ENCODE data around the gene ATG16L1. TPM values are rescaled to one million over a fixed set of nuclear protein-coding genes. Genes with fewer than 3 reads are reported as not detected.
A peak's percentile ranks its signal among the peaks of the same experiment; 100 is the strongest.

ATG16L1 gene
- total and polyA plus RNA-seq, 3 experiments from 2014 or later = 19.5 to 34.2 (median 32.0) TPM

- ChIA-PET CTCF (interaction anchor here (5.2 kb wide), 1 partner anchor 11 kb away, joined by 23 read pairs; the partner anchor contains the start of gene ATG16L1), POLR2A (no interaction called here)
- peaks cover 83% of the 10 kb centered on the region for H3K36me3 ChIP-seq (ENCODE audit: insufficient read depth, low read length)
- no peaks in the 10 kb centered on the region for H3K27me3 ChIP-seq (ENCODE audit: insufficient read depth, low read length, poor library complexity, severe bottlenecking)
- H3K4me1 ChIP-seq (ENCODE audit: insufficient read depth, low read length) = peaks cover 54% of the 10 kb centered on the region
- Mint-ChIP-seq H3K4me1 (peaks cover 68 to 78% (median 76%) of the 10 kb centered on the region in 3 donors), H3K27ac (peak overlapping the region; percentile 21 to 93 (median 88)), H3K36me3 (peaks cover 30 to 93% (median 46%) of the 10 kb centered on the region in 3 donors), H3K27me3 (no peaks in the 10 kb centered on the region), H3K4me3 (peak overlapping the region in 6 of 7 donors; percentile 27 to 65 (median 62)), H3K9me3 (no peaks in the 10 kb centered on the region)
- H3K4me3 ChIP-seq (ENCODE audit: low read length) = no peak overlapping the region
- H3K9me3 ChIP-seq (ENCODE audit: low read length) = no peaks in the 10 kb centered on the region
- DNase-seq = no peak
- peak overlapping the region; percentile 10 for H3K27ac ChIP-seq (ENCODE audit: low read depth, low read length)
Measured at GRCh38 chr2:233262562-233262961, 11.1 kb downstream of the ATG16L1 start.

- no peaks in the 10 kb centered on the region for H3K9me3 ChIP-seq (ENCODE audit: low read length)
- ChIA-PET POLR2A (interaction anchor here (0.6 kb wide), 1 partner anchor 69 kb away, joined by 8 read pairs; no protein-coding TSS in a partner anchor), CTCF (interaction anchor here (1.0 to 5.2 kb wide), 2 partner anchors 9 to 11 kb away, joined by 3 to 23 read pairs; partner anchors contain the start of gene ATG16L1)
- Mint-ChIP-seq H3K9me3 (no peaks in the 10 kb centered on the region), H3K4me3 (no peak overlapping the region), H3K36me3 (peaks cover 33 to 92% (median 43%) of the 10 kb centered on the region in 3 donors), H3K27me3 (no peaks in the 10 kb centered on the region), H3K4me1 (peaks cover 71 to 80% (median 78%) of the 10 kb centered on the region in 3 donors), H3K27ac (peak overlapping the region; percentile 21 to 93 (median 88))
- no peak for DNase-seq
- H3K27me3 ChIP-seq (ENCODE audit: insufficient read depth, low read length, poor library complexity, severe bottlenecking) = no peaks in the 10 kb centered on the region
- peaks cover 58% of the 10 kb centered on the region for H3K4me1 ChIP-seq (ENCODE audit: insufficient read depth, low read length)
- no peak overlapping the region for H3K4me3 ChIP-seq (ENCODE audit: low read length)
- no peak overlapping the region for H3K27ac ChIP-seq (ENCODE audit: low read depth, low read length)
- peaks cover 82% of the 10 kb centered on the region for H3K36me3 ChIP-seq (ENCODE audit: insufficient read depth, low read length)
Measured at GRCh38 chr2:233263045-233263570, 11.6 kb downstream of the ATG16L1 start.

- Histone ChIP-seq H3K4me1 (ENCODE audit: insufficient read depth, low read length) (peaks cover 58% of the 10 kb centered on the region), H3K9me3 (ENCODE audit: low read length) (no peaks in the 10 kb centered on the region), H3K4me3 (ENCODE audit: low read length) (no peak overlapping the region), H3K27ac (ENCODE audit: low read depth, low read length) (no peak overlapping the region), H3K27me3 (ENCODE audit: insufficient read depth, low read length, poor library complexity, severe bottlenecking) (no peaks in the 10 kb centered on the region), H3K36me3 (ENCODE audit: insufficient read depth, low read length) (peaks cover 66% of the 10 kb centered on the region)
- DNase-seq = no peak
- H3K4me3 Mint-ChIP-seq = no peak overlapping the region
- H3K36me3 Mint-ChIP-seq = peaks cover 36 to 87% (median 40%) of the 10 kb centered on the region in 3 donors
- CTCF ChIA-PET = interaction anchor here (5.2 kb wide), 1 partner anchor 13 kb away, joined by 23 read pairs; the partner anchor contains the start of gene ATG16L1
- H3K27ac Mint-ChIP-seq = peak overlapping the region; percentile 11 to 92 (median 80)
- peaks cover 72 to 80% (median 78%) of the 10 kb centered on the region in 3 donors for H3K4me1 Mint-ChIP-seq
- H3K27me3 Mint-ChIP-seq = no peaks in the 10 kb centered on the region
- H3K9me3 Mint-ChIP-seq = no peaks in the 10 kb centered on the region
- POLR2A ChIA-PET = no interaction called here
Measured at GRCh38 chr2:233264667-233265066, 13.2 kb downstream of the ATG16L1 start.

GRCh38 chr2:233265899-233266431 is 14.5 kb downstream of the ATG16L1 start:
- Mint-ChIP-seq H3K9me3 (no peaks in the 10 kb centered on the region), H3K4me1 (peaks cover 75 to 80% (median 78%) of the 10 kb centered on the region in 3 donors), H3K27me3 (no peaks in the 10 kb centered on the region), H3K4me3 (no peak overlapping the region), H3K27ac (peak overlapping the region; percentile 13 to 100 (median 98)), H3K36me3 (peaks cover 42 to 87% (median 44%) of the 10 kb centered on the region in 3 donors)
- DNase-seq = no peak
- H3K27me3 ChIP-seq (ENCODE audit: insufficient read depth, low read length, poor library complexity, severe bottlenecking) = no peaks in the 10 kb centered on the region
- peaks cover 66% of the 10 kb centered on the region for H3K4me1 ChIP-seq (ENCODE audit: insufficient read depth, low read length)
- ChIA-PET CTCF (interaction anchor here (5.2 kb wide), 1 partner anchor 14 kb away, joined by 23 read pairs; the partner anchor contains the start of gene ATG16L1), POLR2A (interaction anchor here (0.6 kb wide), 1 partner anchor 528 kb away, joined by 3 read pairs; no protein-coding TSS in a partner anchor)
- H3K4me3 ChIP-seq (ENCODE audit: low read length) = no peak overlapping the region
- no peaks in the 10 kb centered on the region for H3K9me3 ChIP-seq (ENCODE audit: low read length)
- H3K36me3 ChIP-seq (ENCODE audit: insufficient read depth, low read length) = peaks cover 55% of the 10 kb centered on the region
- H3K27ac ChIP-seq (ENCODE audit: low read depth, low read length) = no peak overlapping the region

- Mint-ChIP-seq H3K4me3 (peak overlapping the region in 3 of 7 donors; percentile 6 to 62 (median 57)), H3K27me3 (no peaks in the 10 kb centered on the region), H3K4me1 (peaks cover 72 to 80% (median 77%) of the 10 kb centered on the region in 3 donors), H3K36me3 (peaks cover 41 to 84% (median 42%) of the 10 kb centered on the region in 3 donors), H3K9me3 (no peaks in the 10 kb centered on the region), H3K27ac (peak overlapping the region; percentile 96 to 100 (median 98))
- Histone ChIP-seq H3K27ac (ENCODE audit: low read depth, low read length) (no peak overlapping the region), H3K27me3 (ENCODE audit: insufficient read depth, low read length, poor library complexity, severe bottlenecking) (no peaks in the 10 kb centered on the region), H3K9me3 (ENCODE audit: low read length) (no peaks in the 10 kb centered on the region), H3K4me1 (ENCODE audit: insufficient read depth, low read length) (peaks cover 68% of the 10 kb centered on the region), H3K4me3 (ENCODE audit: low read length) (no peak overlapping the region), H3K36me3 (ENCODE audit: insufficient read depth, low read length) (peaks cover 51% of the 10 kb centered on the region)
- POLR2A ChIA-PET = interaction anchor here (0.6 kb wide), 2 partner anchors 496 to 529 kb away, joined by 3 read pairs; no protein-coding TSS in a partner anchor
- DNase-seq = no peak
- CTCF ChIA-PET = interaction anchor here (1.7 to 5.2 kb wide), 2 partner anchors 15 to 59 kb away, joined by 4 to 23 read pairs; partner anchors contain the start of gene ATG16L1
Measured at GRCh38 chr2:233266481-233266880, 15.0 kb downstream of the ATG16L1 start.

GRCh38 chr2:233267516-233268245 is 16.2 kb downstream of the ATG16L1 start:
- H3K36me3 Mint-ChIP-seq = peaks cover 41 to 84% (median 46%) of the 10 kb centered on the region in 3 donors
- Histone ChIP-seq H3K27ac (ENCODE audit: low read depth, low read length) (peak overlapping the region; percentile 75), H3K4me3 (ENCODE audit: low read length) (peak overlapping the region; percentile 42), H3K36me3 (ENCODE audit: insufficient read depth, low read length) (peaks cover 49% of the 10 kb centered on the region), H3K27me3 (ENCODE audit: insufficient read depth, low read length, poor library complexity, severe bottlenecking) (no peaks in the 10 kb centered on the region), H3K9me3 (ENCODE audit: low read length) (no peaks in the 10 kb centered on the region), H3K4me1 (ENCODE audit: insufficient read depth, low read length) (peaks cover 69% of the 10 kb centered on the region)
- CTCF ChIA-PET = interaction anchor here (0.8 to 2.1 kb wide), 15 partner anchors 12 to 176 kb away, joined by 3 to 25 read pairs (median 4); partner anchors contain the start of gene ATG16L1
- peak overlapping the region; percentile 54 to 86 (median 78) for H3K4me3 Mint-ChIP-seq
- peak; percentile 72 to 93 (median 92) for DNase-seq
- POLR2A ChIA-PET = interaction anchor here (0.6 to 2.1 kb wide), 13 partner anchors 12 to 207 kb away, joined by 3 to 34 read pairs (median 5); partner anchors contain the start of genes ATG16L1, DGKD and INPP5D
- H3K27ac Mint-ChIP-seq = peak overlapping the region; percentile 96 to 100 (median 98)
- H3K27me3 Mint-ChIP-seq = no peaks in the 10 kb centered on the region
- H3K9me3 Mint-ChIP-seq = no peaks in the 10 kb centered on the region
- peaks cover 71 to 80% (median 77%) of the 10 kb centered on the region in 3 donors for H3K4me1 Mint-ChIP-seq

- Mint-ChIP-seq H3K9me3 (no peaks in the 10 kb centered on the region), H3K4me1 (peaks cover 80 to 95% (median 88%) of the 10 kb centered on the region in 3 donors), H3K27me3 (no peaks in the 10 kb centered on the region), H3K4me3 (peak overlapping the region; percentile 74 to 85 (median 82)), H3K27ac (peak overlapping the region; percentile 96 to 100 (median 98)), H3K36me3 (peaks cover 44 to 84% (median 60%) of the 10 kb centered on the region in 3 donors)
- ChIA-PET POLR2A (interaction anchor here (0.6 to 1.4 kb wide), 4 partner anchors 13 to 84 kb away, joined by 3 to 6 read pairs (median 4); partner anchors contain the start of gene DGKD), CTCF (interaction anchor here (0.8 to 1.7 kb wide), 3 partner anchors 19 to 87 kb away, joined by 3 to 8 read pairs (median 6); partner anchors contain the start of gene ATG16L1)
- Histone ChIP-seq H3K4me3 (ENCODE audit: low read length) (peak overlapping the region; percentile 26), H3K9me3 (ENCODE audit: low read length) (no peaks in the 10 kb centered on the region), H3K36me3 (ENCODE audit: insufficient read depth, low read length) (peaks cover 50% of the 10 kb centered on the region), H3K27ac (ENCODE audit: low read depth, low read length) (peak overlapping the region; percentile 62), H3K27me3 (ENCODE audit: insufficient read depth, low read length, poor library complexity, severe bottlenecking) (no peaks in the 10 kb centered on the region), H3K4me1 (ENCODE audit: insufficient read depth, low read length) (peaks cover 75% of the 10 kb centered on the region)
- peak in 2 of 5 donors; percentile 39 to 54 for DNase-seq
Measured at GRCh38 chr2:233270366-233270765, 18.9 kb downstream of the ATG16L1 start.
